HG03103 (cell line): ENCODE data around the gene GATC.
A peak's percentile ranks its signal among the peaks of the same experiment; 100 is the strongest.
"Not testable (repeated sequence)": the region's sequence is repeated elsewhere in the genome, so short reads cannot be mapped to it uniquely, and the experiment has no call there.

ENCODE experiments used
- ATAC-seq: cut with Tn5 transposase; IDR thresholded peaks from one replicate; pipeline ENCODE4 v1.9.1; 2021; ENCODE audit warnings: low read depth; ENCODE audit not compliant: unreplicated experiment

GATC gene

DNA sequence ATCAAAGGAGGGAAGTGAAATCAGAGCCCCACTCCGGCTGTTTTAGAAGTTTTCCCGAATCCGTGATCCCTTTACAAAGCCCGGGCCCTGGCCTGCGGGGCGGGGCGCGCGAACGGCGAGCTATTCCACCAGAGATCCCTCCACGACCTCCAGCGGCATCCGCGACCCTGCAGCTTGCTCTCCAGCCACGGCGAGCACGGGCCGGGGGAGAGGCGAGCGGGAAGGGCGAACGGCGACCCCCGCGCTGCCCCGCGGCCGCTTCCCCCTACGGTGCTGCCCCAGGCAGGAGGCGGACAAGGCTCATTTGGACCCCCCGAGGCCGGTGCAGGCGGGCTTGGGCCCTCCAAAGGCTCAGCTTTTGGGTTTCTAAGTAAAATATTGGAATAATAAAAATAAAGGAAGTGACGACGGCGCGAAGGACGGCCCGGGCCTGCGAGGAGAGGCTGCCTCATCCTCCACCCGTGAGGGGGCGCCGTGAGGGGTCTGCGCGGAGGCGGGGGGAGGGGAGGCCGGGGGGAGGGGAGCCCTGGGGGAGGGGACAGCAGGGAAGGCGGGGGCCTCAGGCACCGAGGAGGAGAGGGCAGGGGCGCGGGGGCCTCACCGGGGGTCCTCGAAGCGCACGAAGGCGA is 22.7 kb downstream of the GATC start:
- ATAC-seq: peak; percentile 21

DNA sequence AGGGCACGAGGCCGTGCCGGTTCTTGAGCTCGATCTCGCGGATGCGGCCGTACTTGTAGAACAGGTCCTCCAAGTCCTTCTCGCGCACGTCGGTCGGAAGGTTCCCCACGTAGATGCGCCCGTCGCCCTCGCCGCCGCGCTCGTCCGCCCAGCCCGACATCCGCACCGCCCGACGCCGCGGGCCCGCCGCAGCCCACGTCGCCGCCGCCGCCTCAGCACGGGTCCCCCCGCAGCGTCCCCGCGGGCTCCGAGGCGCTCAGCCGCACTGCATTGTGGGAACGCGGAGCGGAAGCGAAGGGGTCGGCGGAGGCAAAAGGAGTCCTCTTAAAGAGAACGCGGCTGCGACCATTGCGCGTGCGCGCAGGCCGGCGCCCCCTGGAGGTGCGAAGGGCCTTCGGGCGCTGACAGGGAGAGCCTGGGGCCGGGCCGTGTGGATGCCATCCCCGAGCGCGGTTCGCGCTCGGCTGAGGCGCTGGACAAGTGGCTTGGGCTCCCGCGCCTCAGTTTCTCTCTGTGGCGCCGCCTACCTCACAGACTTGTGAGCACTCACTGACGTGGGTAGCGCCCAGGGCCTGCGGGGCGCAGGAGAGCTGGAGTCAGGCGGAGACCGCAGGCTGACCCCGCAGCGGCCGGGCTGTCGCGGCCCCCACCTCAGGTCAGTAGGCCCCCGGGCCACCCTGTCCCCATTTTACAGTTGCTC is 23.4 kb downstream of the GATC start, which contains the start of gene SRSF9:
Gene SRSF9, minus strand, starts transcription at position 299 of the 700 bp plus-strand sequence. Its CDS starts 139 bp downstream, at position 160.
- ATAC-seq: peak; percentile 71

DNA sequence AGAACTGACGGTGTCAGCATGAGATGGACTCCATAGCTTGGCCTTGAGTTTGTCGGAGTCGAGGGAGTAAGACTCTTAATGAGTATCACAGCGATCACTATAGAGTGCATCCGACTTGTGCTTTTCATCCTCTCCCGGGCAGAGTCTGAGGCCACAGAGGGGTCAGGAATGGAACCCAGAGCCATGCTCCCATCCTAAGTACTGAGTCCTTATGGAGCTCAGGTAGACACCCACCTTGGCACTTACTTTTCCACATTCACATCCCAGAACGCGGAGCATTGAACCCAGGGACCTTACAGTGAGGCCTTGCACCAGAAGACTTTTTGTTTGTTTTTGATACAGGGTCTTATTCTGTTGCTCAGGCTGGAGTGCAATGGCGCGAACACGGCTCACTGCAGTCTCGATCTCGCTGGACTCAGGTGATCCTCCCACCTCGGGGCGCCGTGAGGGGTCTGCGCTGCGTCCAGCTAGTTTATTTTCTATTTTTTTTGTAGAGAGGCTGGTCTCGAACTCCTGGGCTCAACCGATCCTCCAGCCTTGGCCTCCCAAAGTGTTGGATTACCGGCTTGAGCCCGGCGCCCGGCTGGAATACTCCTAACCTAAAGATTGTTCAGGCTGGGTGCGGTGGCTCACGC is 24.0 kb downstream of the GATC start:
- ATAC-seq: peak; percentile 3

DNA sequence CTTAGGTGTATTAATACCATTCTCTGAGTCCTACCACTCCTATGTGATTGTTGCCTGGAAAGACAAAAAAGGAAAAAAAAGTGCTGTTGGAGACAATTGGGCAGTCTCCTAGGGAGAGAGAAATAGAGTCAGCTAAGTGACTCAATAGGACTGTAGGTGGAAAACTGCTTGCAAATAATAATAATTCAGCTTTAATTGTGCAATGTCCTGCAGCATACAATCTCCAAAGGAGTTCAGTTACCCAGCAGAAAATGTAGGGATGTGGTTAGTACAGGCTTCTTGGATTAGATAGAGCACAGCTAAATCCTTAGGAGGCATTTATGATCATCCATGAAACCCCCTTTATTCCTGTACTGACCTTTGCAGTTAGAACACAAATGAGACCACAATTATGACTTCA is 26.3 kb downstream of the GATC start:
- ATAC-seq: no peak

DNA sequence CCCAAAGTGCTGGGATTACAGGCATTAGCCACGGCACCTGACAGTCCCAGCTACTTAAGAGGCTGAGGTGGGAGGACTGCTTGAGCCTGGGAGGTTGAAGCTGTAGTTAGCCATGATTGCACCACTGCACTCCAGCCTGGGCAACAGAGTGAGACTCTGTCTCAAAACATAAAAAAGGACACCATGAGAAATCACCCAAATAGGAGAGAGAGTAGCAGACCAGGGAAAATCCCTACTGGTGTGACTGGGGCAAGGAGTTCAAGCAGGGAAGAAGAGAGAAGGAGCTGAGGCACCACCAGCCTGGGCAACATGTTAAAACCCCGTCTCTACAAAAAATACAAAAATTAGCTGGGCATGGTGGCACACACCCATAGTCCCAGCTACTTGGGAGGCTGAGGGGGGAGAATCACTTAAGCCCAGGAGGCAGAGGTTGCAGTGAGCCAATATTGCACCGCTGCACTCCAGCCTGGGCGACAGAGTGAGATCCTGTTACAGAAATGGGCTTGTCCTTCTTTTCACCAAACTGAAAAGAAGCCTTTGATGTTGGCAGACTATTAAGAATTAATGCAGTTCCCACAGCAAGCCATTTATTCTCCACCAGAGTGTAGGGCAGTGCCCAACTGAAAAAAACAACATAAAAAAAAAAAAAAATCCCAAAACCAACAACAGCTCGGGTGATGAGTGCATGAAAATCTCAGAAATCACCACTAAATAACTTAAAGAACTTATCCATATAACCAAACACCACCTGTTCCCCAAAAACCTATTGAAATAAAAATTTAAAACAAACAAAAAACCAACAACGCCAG is 27.8 kb downstream of the GATC start:
- ATAC-seq: no peak

DNA sequence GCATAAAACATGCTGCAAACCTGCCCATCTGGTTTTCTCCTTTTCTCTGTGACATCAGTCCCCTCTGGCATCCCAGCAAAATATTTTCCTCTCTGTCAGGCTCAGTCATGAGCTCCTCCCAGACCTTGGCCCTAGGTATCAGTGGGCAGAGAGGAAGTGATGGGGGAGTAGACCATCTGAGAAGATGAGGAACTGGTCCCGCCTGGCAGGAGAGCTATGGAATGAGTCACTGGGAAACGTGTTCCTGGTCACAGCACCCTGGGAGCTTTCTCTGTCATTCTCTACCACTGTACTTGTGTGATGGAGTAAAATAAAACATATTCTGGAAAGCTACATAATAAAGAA is 28.3 kb downstream of the GATC start:
- no peak for ATAC-seq

DNA sequence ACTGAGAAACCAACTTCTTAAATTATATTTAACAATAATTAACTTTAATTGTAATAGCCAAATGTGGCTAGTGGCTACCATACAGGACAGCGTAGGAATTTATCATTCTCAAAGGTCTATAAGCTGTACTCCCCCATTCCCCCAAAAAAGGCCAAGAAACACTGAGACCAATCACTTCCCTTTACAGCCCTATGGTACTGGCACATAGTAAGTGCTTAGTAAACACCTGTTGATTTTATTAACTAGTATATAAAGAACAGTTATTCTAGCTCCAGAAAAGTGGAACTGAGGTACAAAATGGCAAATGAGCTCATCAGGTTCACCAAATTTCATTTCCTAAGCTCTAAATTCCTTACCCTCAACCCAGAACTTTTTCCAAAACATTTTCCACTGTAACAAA is 29.4 kb downstream of the GATC start:
- ATAC-seq: no peak

DNA sequence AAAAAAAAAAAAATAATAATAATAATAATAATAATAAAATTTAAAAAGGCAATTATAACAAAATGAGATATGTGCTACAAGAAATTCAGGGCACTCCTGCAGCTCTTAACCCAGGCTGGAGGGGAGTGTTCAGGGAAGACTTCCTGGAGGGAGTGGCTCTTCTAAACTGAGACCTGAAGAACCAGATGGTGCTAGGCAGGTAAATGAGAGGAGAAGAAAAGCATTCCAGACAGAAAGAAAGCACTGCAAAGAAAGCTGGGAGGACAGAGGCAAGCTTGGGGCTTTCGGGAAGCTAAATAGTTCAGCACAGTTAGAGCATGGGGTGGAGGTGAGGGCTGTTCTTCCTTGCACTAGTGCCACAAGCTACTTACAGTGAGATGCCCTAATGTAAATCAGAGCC is 33.2 kb downstream of the GATC start:
- ATAC-seq: no peak

DNA sequence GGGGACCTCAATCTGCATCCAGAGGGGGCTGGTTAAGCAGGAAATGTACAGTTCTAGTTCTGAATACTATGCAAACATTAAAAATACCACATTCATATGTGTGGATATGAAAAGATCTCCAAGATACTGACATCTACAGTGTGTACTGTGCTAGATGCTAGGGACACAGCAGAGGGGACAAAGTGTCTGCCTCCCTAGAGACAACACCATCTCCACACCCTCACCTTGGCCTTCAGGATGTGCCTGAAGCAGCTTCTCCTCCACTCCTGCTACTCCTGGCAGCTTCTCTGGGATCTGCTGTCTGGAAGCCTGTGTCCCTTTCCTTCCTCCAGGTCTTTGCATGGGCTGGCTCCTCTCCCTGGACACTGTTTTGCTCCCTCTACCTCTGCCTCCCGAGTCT is 34.0 kb downstream of the GATC start:
- no peak for ATAC-seq

DNA sequence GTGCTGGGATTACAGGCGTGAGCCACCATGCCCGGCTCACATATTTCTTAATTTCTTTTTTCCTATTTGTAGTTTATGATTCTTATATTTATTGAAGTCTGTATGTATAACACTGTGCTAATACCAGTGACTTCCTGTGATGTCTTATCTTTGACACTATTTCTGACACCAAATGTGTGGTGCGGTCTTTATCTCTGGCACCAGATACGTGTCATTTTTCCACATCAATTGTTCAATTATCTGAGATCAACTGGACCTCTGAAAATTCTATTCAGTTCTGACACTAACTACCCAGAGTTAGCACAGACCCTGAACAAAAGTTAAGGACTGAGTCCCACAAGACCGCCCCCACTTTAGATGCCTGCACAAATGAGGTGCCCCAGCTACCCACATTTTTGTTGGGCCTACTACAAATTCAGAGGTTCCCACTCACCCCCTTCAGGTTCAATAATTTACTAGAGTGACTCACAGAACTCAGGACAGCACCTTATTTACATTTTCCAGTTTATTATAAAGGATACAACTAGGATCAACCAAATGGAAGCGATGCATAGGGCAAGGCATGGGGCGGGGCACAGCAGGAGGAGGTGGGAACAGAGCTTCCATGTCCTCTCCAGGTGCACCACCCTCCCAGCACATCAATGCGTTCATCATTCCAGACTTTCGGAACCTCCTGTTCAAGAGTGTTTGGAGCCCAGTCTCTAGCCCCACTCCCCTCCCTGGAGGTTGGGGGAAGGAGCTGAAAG is 35.0 kb downstream of the GATC start:
- ATAC-seq: no peak

DNA sequence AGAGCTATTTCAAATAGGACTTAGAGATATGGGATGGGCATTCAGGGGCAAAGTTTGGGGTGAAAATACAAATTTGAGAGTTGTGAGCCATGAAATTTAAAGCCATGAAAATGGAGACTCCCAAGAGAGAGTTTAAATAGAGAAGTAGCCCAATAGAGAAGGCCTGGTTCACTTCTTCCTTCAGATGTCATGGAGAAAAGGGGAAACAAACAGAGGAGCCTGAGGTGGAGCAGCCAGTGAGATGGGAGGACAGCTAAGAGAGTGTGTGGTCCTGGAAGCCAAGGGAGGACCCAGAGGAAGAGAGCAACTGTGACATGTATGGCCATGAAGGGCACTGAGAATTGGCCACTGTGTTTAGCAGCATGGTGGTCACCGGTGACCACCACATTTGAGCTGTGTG is 37.4 kb downstream of the GATC start:
- no peak for ATAC-seq

DNA sequence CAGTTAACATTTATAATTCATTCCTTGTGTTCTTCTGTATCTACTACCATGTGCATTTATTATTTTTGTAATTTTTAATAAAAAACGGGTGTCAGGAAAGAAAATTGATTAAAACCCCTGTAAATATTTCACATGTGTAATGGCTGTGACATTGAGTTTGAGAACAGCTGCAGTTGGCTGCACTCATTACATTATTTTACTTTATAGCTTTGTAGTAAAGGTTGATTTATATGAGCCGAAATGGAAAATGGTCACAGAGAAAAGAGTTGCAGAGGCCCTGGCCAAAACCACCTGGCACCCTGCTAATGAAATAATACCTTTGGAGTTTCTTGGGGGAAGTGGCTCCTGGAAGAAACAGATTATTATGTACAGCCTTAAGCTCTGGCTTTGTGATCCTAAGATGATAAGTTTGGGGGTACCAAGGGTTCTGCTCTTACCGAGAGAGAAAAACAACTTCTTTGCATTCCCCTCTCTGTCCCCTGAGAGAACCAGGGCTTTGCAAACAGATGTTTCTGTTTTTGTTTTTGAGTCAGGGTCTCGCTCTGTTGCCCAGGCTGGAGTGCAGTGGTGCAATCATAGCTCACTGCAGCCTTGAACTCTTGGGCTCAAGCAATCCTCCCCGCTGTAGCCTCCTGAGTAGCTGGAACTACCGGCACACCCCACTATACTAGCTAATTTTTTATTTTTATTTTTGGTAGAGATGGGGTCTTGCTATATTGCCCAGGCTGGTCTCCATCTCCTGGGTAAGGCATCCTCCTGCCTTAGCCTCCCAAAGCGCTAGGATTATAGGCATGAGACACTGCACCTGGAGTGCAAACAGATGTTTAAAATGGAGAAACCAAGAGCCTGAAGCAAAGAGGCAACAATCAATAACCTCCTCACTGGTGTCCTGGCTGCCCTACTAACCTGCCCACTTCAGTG is 40.0 kb downstream of the GATC start:
- ATAC-seq: no peak

DNA sequence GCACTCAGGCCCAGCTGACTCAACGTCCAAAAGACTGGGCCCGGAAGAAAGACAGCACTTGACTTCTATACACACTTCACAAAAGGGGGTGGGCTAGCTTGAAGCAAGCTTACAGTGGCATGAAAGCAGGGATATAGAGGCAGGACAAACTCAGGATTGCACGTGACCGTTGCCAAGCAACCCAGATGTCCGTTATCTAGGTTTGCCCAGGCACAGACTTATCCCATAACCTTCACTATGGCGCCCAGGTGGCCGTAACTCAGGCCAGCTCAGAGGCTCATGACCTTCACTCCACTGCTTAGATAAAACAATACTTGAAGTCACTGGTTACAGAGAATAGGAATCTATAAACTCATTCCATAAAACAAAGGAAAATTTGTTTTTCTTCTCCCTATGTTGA is 41.3 kb downstream of the GATC start:
- ATAC-seq: not testable (repeated sequence)

DNA sequence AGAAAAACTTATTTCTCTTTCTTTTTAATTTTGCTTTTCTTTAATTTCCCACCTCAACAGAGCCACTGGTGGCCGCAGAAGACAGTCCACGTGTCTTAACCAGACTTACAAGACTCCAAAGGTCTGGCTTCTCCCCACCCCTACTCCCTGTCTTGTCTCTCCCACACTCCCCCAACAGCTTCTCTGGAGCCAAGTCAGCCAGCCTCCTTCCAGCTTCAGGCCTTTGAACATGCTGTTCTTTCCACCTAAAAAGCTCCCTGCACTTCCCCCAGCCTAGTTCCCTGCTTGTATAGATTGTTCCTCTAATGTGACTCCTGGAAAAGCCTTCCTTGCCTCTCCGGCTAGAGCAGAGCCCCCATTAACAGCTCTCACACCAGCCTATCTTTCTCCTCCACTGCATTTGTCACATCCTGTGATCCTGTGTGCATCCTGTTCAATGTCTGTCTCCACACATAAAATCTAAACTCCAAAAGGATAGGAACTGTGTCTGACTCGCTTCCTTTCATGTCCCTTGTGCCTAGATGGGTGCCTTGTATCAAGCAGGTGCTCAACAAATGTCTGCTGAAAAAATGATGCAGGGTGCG is 41.9 kb downstream of the GATC start:
- no peak for ATAC-seq

DNA sequence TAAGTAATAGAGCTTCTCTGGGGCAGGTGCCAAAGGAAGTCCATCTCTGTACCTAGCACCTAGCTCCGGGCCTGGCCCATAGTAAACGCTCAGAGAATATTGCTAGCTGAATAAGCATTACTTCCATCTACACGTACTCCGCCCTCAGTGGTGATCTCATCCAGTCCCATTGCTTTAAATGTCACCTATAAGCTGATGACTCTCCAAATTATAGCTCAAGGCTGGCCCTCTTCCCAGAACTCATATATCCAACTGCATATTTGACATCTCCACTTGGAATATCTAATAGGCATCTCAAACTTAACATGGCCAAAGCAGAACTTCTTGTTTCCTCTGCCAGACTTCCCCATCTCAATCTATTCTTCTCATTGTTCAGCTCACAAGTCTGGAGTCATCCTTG is 42.8 kb downstream of the GATC start:
- no peak for ATAC-seq

DNA sequence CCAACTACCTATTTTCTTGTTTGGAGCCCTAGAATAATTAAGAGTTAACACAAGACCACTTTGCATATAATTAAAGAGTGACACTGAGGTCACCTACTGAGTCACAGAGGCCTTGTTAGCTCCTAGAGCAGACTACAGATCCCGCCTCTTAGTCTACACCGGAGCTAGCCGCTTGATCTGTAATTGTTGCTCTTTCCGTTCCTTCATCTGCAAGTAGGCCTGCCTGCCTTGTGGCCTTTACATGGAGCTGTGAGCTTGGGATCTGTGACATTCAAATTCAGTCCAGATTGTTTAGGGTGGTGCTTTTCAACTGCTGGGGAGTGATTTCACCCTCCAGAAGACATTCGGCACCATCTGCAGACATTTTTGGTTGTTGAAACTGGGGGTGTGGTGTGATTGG is 44.1 kb downstream of the GATC start:
- no peak for ATAC-seq

DNA sequence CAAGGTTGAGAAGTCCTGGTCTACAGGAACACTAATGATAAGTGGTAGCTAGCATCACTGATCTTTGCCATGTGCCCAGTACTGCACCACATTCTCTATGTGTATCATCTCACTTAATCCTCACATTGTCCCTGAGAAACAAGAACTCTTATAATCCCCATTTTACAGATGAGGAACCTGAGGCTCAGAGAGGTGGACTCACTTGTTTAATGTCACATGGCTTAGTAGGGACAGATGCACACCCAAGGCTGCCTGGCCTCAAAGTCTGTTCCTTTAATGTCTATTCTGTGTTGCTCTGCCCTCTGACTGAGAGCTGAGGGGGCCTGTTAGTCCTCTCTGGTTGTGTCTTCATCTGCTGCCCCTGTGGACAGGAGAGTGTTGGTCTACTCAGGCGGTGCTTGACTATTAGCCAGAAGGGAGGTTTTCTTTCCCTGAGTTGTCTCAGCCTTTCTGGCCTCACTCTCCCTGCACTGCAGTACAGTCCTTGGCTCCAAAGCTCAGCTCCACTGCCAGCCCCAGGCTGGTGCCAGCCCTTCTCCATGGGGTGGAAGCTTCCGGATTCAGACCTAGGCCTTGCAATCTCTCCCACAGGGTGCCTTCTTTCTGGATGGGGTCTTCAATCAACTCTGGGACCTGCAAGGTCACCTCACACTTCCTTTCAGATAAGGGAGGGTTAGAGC is 44.7 kb downstream of the GATC start:
- no peak for ATAC-seq

DNA sequence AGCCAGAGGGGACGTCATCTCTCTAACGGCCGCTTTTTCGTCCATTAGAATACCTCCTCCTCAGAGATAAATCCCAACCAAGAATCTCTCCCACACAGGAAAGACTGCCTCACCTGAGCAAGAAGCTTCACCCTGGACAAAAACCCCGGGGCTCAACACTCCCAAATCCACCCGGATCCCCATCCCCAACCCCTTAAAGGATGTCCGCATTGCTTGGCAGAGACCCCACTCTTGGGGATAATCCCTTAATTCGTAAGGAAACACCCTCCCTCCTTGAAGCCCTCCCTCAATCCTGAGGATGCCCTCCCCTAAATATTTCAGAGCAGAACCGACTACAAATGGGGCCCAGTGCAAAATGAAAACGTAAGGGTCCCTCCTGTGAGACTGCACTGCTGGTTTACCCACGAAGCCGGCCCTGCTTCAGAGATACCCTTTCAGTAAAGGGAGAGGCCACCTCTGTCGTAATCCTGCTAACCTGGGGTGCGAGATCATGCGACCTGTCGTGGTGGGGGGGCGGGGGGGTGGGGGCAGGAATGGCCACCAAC is 49.0 kb downstream of the GATC start:
- ATAC-seq: no peak
